Posterior cingulate gyrus (tissue), 11 donors: ENCODE measurements around the gene CRMP1.
A peak's percentile ranks its signal among the peaks of the same experiment; 100 is the strongest.

Experiments
- DNase-seq, 10 donors: peaks; one replicate each; pipeline versions ENCODE4 v3.0.0 to v3.0.0-alpha.2; 2020 to 2021; ENCODE audit warnings: mixed read lengths in 3 of 10
- intact Hi-C: fragments of 100-400 bp; cut with DNase I; formaldehyde crosslinking; loops from one replicate; pipeline ENCODE4 v1.15.1; 2023

CRMP1 gene

GRCh38 chr4:5921101-5921980 lies 28.5 kb upstream of the CRMP1 start:
- peak in 6 of 10 donors; percentile 27 to 92 (median 73) for DNase-seq
- intact Hi-C loops: no loop called here

- intact Hi-C loops: no loop called here
- no peak for DNase-seq
Measured at GRCh38 chr4:5919571-5919970, 26.7 kb upstream of the CRMP1 start.

GRCh38 chr4:5919044-5919443 lies 26.2 kb upstream of the CRMP1 start:
- DNase-seq: no peak
- intact Hi-C loops: no loop called here

- no peak for DNase-seq
- intact Hi-C loops: no loop called here
Measured at GRCh38 chr4:5918331-5918985, 25.6 kb upstream of the CRMP1 start.

- intact Hi-C loops: no loop called here
- no peak for DNase-seq
Measured at GRCh38 chr4:5917672-5918071, 24.8 kb upstream of the CRMP1 start.

- intact Hi-C loops: no loop called here
- DNase-seq: no peak
Measured at GRCh38 chr4:5916229-5916628, 23.3 kb upstream of the CRMP1 start.

GRCh38 chr4:5913454-5913853 lies 20.6 kb upstream of the CRMP1 start:
- intact Hi-C loops: no loop called here
- no peak for DNase-seq

GRCh38 chr4:5912614-5913019 lies 19.7 kb upstream of the CRMP1 start:
- DNase-seq: no peak
- intact Hi-C loops: no loop called here

- intact Hi-C loops: no loop called here
Measured at GRCh38 chr4:5908876-5909427, 16.1 kb upstream of the CRMP1 start.

GRCh38 chr4:5906191-5906590 lies 13.3 kb upstream of the CRMP1 start:
- intact Hi-C loops: no loop called here
- DNase-seq: no peak

More at GRCh38 chr4:5908876-5909427, 16.1 kb upstream of the CRMP1 start:
- no peak for DNase-seq

GRCh38 chr4:5905714-5906113 lies 12.8 kb upstream of the CRMP1 start:
- DNase-seq: no peak
- intact Hi-C loops: no loop called here

GRCh38 chr4:5900844-5901243 lies 8.0 kb upstream of the CRMP1 start:
- intact Hi-C loops: no loop called here
- DNase-seq: peak in 2 of 10 donors; percentile 36 to 83

- peak in 1 of 10 donors; percentile 33 for DNase-seq
- intact Hi-C loops: no loop called here
Measured at GRCh38 chr4:5899881-5900280, 7.0 kb upstream of the CRMP1 start.

- intact Hi-C loops: no loop called here
- peak in 1 of 10 donors; percentile 21 for DNase-seq
Measured at GRCh38 chr4:5899396-5899795, 6.5 kb upstream of the CRMP1 start.

GRCh38 chr4:5897674-5898073 lies 4.8 kb upstream of the CRMP1 start:
- intact Hi-C loops: no loop called here
- no peak for DNase-seq

GRCh38 chr4:5895287-5895686 lies 2.4 kb upstream of the CRMP1 start:
- intact Hi-C loops: no loop called here
- peak in 4 of 10 donors; percentile 55 to 85 (median 70) for DNase-seq

- intact Hi-C loops: no loop called here
- no peak for DNase-seq
Measured at GRCh38 chr4:5894266-5894665, 1.4 kb upstream of the CRMP1 start.

GRCh38 chr4:5893591-5893990 lies 705 bp upstream of the CRMP1 start:
- intact Hi-C loops: no loop called here
- no peak for DNase-seq

GRCh38 chr4:5892323-5893003 lies 423 bp downstream of the CRMP1 start:
- intact Hi-C loops: no loop called here

GRCh38 chr4:5891563-5892322 lies 1.1 kb downstream of the CRMP1 start:
- intact Hi-C loops: no loop called here
- DNase-seq: no peak

More at GRCh38 chr4:5892323-5893003, 423 bp downstream of the CRMP1 start:
- peak in 2 of 10 donors; percentile 76 to 90 for DNase-seq
